GM19455 (cell line): ENCODE measurements around the gene PCID2.
"Not testable (repeated sequence)": the region's sequence is repeated elsewhere in the genome, so short reads cannot be mapped to it uniquely, and the experiment has no call there.

ENCODE experiments used
- ATAC-seq: cut with Tn5 transposase; IDR thresholded peaks from one replicate; pipeline ENCODE4 v1.9.1; 2021; ENCODE audit not compliant: unreplicated experiment

Gene PCID2

GRCh38 chr13:113208421-113209335 lies at the start of gene PCID2:
Gene PCID2 (minus strand): TSS chr13:113208669. CDS start chr13:113208634, 35 bp downstream.
- peak; percentile 64 for ATAC-seq

- ATAC-seq, result not testable (repeated sequence)
Observed at GRCh38 chr13:113257908-113258307, 49.4 kb upstream of the PCID2 start.

GRCh38 chr13:113252516-113253095 lies 44.1 kb upstream of the PCID2 start:
- ATAC-seq, result no peak

- no peak for ATAC-seq
Observed at GRCh38 chr13:113245849-113246796, 37.7 kb upstream of the PCID2 start.

- no peak for ATAC-seq
Observed at GRCh38 chr13:113243847-113244246, 35.4 kb upstream of the PCID2 start.

- not testable (repeated sequence) for ATAC-seq
Observed at GRCh38 chr13:113241623-113242022, 33.2 kb upstream of the PCID2 start.

- ATAC-seq, result no peak
Observed at GRCh38 chr13:113239986-113240385, 31.5 kb upstream of the PCID2 start.

- no peak for ATAC-seq
Observed at GRCh38 chr13:113239357-113239756, 30.9 kb upstream of the PCID2 start.

- no peak for ATAC-seq
Observed at GRCh38 chr13:113238536-113238935, 30.1 kb upstream of the PCID2 start.

- no peak for ATAC-seq
Observed at GRCh38 chr13:113233101-113233500, 24.6 kb upstream of the PCID2 start.

- no peak for ATAC-seq
Observed at GRCh38 chr13:113232208-113233003, 23.9 kb upstream of the PCID2 start.

GRCh38 chr13:113231306-113232207 lies 23.1 kb upstream of the PCID2 start:
- no peak for ATAC-seq

- no peak for ATAC-seq
Observed at GRCh38 chr13:113229791-113230190, 21.3 kb upstream of the PCID2 start.

- no peak for ATAC-seq
Observed at GRCh38 chr13:113229161-113229560, 20.7 kb upstream of the PCID2 start.

GRCh38 chr13:113226873-113227450 lies 18.5 kb upstream of the PCID2 start:
- ATAC-seq, result no peak

GRCh38 chr13:113225515-113225914 lies 17.0 kb upstream of the PCID2 start:
- no peak for ATAC-seq

- ATAC-seq, result no peak
Observed at GRCh38 chr13:113224486-113224885, 16.0 kb upstream of the PCID2 start.

- no peak for ATAC-seq
Observed at GRCh38 chr13:113223070-113223469, 14.6 kb upstream of the PCID2 start.

GRCh38 chr13:113220877-113221276 lies 12.4 kb upstream of the PCID2 start:
- ATAC-seq, result no peak
